ENCODE results near the gene TSR3.

Gene TSR3

GRCh38 chr16:1394367-1394951 is 42.8 kb upstream of the TSR3 start:
- TF ChIP-seq GABPA (IDR thresholded peaks at IDR 0.05; ENCODE audit: low read depth) (no peak), SPI1 (IDR thresholded peaks at IDR 0.05; ENCODE audit: borderline replicate concordance, low read depth) (no peak), POLR2AphosphoS5 (IDR thresholded peaks at IDR 0.05; ENCODE audit: low read depth) (no peak), CTCF (IDR thresholded peaks at IDR 0.05; ENCODE audit: insufficient read depth, low read length) (no peak)
- TF ChIP-seq, protein P1, sequence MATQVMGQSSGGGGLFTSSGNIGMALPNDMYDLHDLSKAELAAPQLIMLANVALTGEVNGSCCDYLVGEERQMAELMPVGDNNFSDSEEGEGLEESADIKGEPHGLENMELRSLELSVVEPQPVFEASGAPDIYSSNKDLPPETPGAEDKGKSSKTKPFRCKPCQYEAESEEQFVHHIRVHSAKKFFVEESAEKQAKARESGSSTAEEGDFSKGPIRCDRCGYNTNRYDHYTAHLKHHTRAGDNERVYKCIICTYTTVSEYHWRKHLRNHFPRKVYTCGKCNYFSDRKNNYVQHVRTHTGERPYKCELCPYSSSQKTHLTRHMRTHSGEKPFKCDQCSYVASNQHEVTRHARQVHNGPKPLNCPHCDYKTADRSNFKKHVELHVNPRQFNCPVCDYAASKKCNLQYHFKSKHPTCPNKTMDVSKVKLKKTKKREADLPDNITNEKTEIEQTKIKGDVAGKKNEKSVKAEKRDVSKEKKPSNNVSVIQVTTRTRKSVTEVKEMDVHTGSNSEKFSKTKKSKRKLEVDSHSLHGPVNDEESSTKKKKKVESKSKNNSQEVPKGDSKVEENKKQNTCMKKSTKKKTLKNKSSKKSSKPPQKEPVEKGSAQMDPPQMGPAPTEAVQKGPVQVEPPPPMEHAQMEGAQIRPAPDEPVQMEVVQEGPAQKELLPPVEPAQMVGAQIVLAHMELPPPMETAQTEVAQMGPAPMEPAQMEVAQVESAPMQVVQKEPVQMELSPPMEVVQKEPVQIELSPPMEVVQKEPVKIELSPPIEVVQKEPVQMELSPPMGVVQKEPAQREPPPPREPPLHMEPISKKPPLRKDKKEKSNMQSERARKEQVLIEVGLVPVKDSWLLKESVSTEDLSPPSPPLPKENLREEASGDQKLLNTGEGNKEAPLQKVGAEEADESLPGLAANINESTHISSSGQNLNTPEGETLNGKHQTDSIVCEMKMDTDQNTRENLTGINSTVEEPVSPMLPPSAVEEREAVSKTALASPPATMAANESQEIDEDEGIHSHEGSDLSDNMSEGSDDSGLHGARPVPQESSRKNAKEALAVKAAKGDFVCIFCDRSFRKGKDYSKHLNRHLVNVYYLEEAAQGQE (IDR thresholded peaks at IDR 0.05; ENCODE audit: insufficient replicate concordance, low read depth), result no peak
- H3K4me3 ChIP-seq (replicated peaks; ENCODE audit: insufficient read depth, low read length), result no peak overlapping the region
- DNase-seq (ENCODE audit: low read depth in 1 of 2, low spot score in 1 of 2), result no peak
- H3K27ac ChIP-seq (replicated peaks), result no peak overlapping the region
- no peaks in the 10 kb centered on the region for H3K27me3 ChIP-seq (ENCODE audit: insufficient read depth, poor library complexity, severe bottlenecking)

GRCh38 chr16:1393613-1394176 is 42.0 kb upstream of the TSR3 start:
- TF ChIP-seq CTCF (IDR thresholded peaks at IDR 0.05; ENCODE audit: insufficient read depth, low read length) (no peak), POLR2AphosphoS5 (IDR thresholded peaks at IDR 0.05; ENCODE audit: low read depth) (no peak), GABPA (IDR thresholded peaks at IDR 0.05; ENCODE audit: low read depth) (no peak), SPI1 (IDR thresholded peaks at IDR 0.05; ENCODE audit: borderline replicate concordance, low read depth) (no peak)
- TF ChIP-seq, protein P1 (IDR thresholded peaks at IDR 0.05; ENCODE audit: insufficient replicate concordance, low read depth), result no peak
- Histone ChIP-seq H3K27me3 (ENCODE audit: insufficient read depth, poor library complexity, severe bottlenecking) (no peaks in the 10 kb centered on the region), H3K27ac (replicated peaks) (no peak overlapping the region), H3K4me3 (replicated peaks; ENCODE audit: insufficient read depth, low read length) (no peak overlapping the region)
- no peak for DNase-seq (ENCODE audit: low read depth in 1 of 2, low spot score in 1 of 2)

DNA sequence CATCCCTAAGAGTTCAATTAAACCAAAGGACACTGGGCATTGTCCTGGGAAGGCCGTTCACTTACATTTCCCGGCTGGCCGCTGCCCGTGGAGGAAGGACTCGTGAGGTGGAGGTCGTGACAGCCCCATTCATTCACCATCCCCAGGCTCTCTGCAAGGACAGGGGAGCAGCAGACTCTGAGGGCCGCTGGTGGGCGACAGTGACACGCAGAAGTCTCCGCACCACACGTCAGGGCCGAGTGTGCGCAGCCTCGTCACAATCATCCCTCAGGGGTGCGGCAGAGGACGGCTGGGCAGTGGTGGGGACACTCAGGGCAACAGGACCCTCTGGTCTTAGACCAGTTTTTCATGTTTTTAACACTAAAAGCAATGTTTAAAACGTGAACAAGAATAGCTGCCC is 41.1 kb upstream of the TSR3 start:
- DNase-seq (ENCODE audit: low read depth in 1 of 2, low spot score in 1 of 2), result no peak
- no peak overlapping the region for H3K4me3 ChIP-seq (replicated peaks; ENCODE audit: insufficient read depth, low read length)
- TF ChIP-seq CTCF (IDR thresholded peaks at IDR 0.05; ENCODE audit: insufficient read depth, low read length) (no peak), SPI1 (IDR thresholded peaks at IDR 0.05; ENCODE audit: borderline replicate concordance, low read depth) (no peak), GABPA (IDR thresholded peaks at IDR 0.05; ENCODE audit: low read depth) (no peak), POLR2AphosphoS5 (IDR thresholded peaks at IDR 0.05; ENCODE audit: low read depth) (no peak)
- TF ChIP-seq, protein P1 (IDR thresholded peaks at IDR 0.05; ENCODE audit: insufficient replicate concordance, low read depth), result no peak
- no peaks in the 10 kb centered on the region for H3K27me3 ChIP-seq (ENCODE audit: insufficient read depth, poor library complexity, severe bottlenecking)
- H3K27ac ChIP-seq (replicated peaks), result no peak overlapping the region

Measured in HL-60 (cell line).